ENCODE data around the gene WDR93.

Gene WDR93

GRCh38 chr15:89690276-89691218, at the start of gene WDR93, which contains the start of gene PEX11A:
Gene WDR93 (plus strand): TSS chr15:89690811. CDS start chr15:89701747, 10,936 bp downstream.
Gene PEX11A (minus strand): TSS chr15:89690754. CDS start chr15:89690632, 122 bp downstream.
- ChIA-PET CTCF (interaction anchor here (0.6 to 1.2 kb wide), 3 partner anchors 9 to 493 kb away, joined by 3 to 6 read pairs (median 4); no protein-coding TSS in a partner anchor), POLR2A (interaction anchor here (1.1 kb wide), 1 partner anchor 9 kb away, joined by 3 read pairs; no protein-coding TSS in a partner anchor)
- no peaks in the 10 kb centered on the region for H3K9me3 ChIP-seq (ENCODE audit: control insufficient read depth, insufficient read depth, low read depth, low read length)
- peak within 1 kb of the TSS; percentile 91 for H3K4me3 ChIP-seq (ENCODE audit: low read depth, low read length)
- H3K27ac ChIP-seq (ENCODE audit: extremely low read depth, low read depth, low read length): peak within 1 kb of the TSS; percentile 58; the same call in 1 of the 2 replicates
- H3K36me3 ChIP-seq (ENCODE audit: control insufficient read depth in 2 of 2, insufficient read depth in 1 of 2, low read length in 2 of 2): peaks cover 0 to 8% of the 10 kb centered on the region in 2 experiments; a peak in 2 of 3 replicates
- no peaks in the 10 kb centered on the region for H3K4me1 ChIP-seq (ENCODE audit: control insufficient read depth, insufficient read depth, low read length)
- TF ChIP-seq SCRT2 (tag by site-specific recombination; IDR thresholded peaks at IDR 0.05) (0 out of 2 replicates have a peak, but pooled peaks have one; percentile 28), GLIS1 (tag by site-specific recombination; IDR thresholded peaks at IDR 0.05) (0 out of 2 replicates have a peak, but pooled peaks have one; percentile 36), ZXDB (tag by site-specific recombination; IDR thresholded peaks at IDR 0.05) (peak; percentile 84), BCL11A (tag by site-specific recombination; IDR thresholded peaks at IDR 0.05; ENCODE audit: low read depth) (0 out of 2 replicates have a peak, but pooled peaks have one; percentile 33), SETDB1 (IDR thresholded peaks at IDR 0.05; ENCODE audit: insufficient read length, low read length) (no peak), OSR2 (tag by site-specific recombination; IDR thresholded peaks at IDR 0.05) (peak; percentile 22; the same call in 1 of the 2 replicates), HOXA7 (CRISPR knock-in tag; IDR thresholded peaks at IDR 0.05; ENCODE audit: borderline replicate concordance) (no peak), KLF17 (tag by site-specific recombination; IDR thresholded peaks at IDR 0.05) (peak; percentile 60; the same call in 1 of the 2 replicates), KLF8 (tag by site-specific recombination; IDR thresholded peaks at IDR 0.05) (peak; percentile 77), ZNF777 (tag by site-specific recombination; IDR thresholded peaks at IDR 0.05; ENCODE audit: borderline replicate concordance) (peak; percentile 96), IKZF3 (tag by site-specific recombination; IDR thresholded peaks at IDR 0.05) (peak; percentile 53), ZBTB21 (tag by site-specific recombination; IDR thresholded peaks at IDR 0.05) (no peak), ZBTB11 (tag by site-specific recombination; conservative IDR thresholded peaks at IDR 0.05; ENCODE audit: low read depth) (peak; percentile 92), ZBTB20 (tag by site-specific recombination; IDR thresholded peaks at IDR 0.05) (peak; percentile 84), BCL11B (tag by site-specific recombination; IDR thresholded peaks at IDR 0.05; ENCODE audit: low read depth) (peak; percentile 70; the same call in 1 of the 2 replicates), ZNF571 (tag by site-specific recombination; IDR thresholded peaks at IDR 0.05) (no peak), SALL2 (tag by site-specific recombination; IDR thresholded peaks at IDR 0.05; ENCODE audit: borderline replicate concordance) (no peak), ZFP69B (tag by site-specific recombination; IDR thresholded peaks at IDR 0.05) (peak; percentile 91), ZSCAN30 (tag by site-specific recombination; IDR thresholded peaks at IDR 0.05) (peak; percentile 55; the same call in 1 of the 2 replicates), WT1 (tag by site-specific recombination; IDR thresholded peaks at IDR 0.05) (peak; percentile 51), REPIN1 (tag by site-specific recombination; IDR thresholded peaks at IDR 0.05; ENCODE audit: low read depth) (0 out of 2 replicates have a peak, but pooled peaks have one; percentile 52), ZNF398 (tag by site-specific recombination; IDR thresholded peaks at IDR 0.05) (peak; percentile 46; the same call in 1 of the 2 replicates), GLI2 (tag by site-specific recombination; IDR thresholded peaks at IDR 0.05; ENCODE audit: borderline replicate concordance, low read depth) (no peak), KLF1 (tag by site-specific recombination; IDR thresholded peaks at IDR 0.05) (peak; percentile 30; the same call in 1 of the 2 replicates), ZNF501 (tag by site-specific recombination; IDR thresholded peaks at IDR 0.05) (peak; percentile 77), ZNF10 (tag by site-specific recombination; IDR thresholded peaks at IDR 0.05) (peak; percentile 65; the same call in 1 of the 2 replicates), ZNF488 (tag by site-specific recombination; IDR thresholded peaks at IDR 0.05) (no peak), ZNF561 (tag by site-specific recombination; IDR thresholded peaks at IDR 0.05; ENCODE audit: borderline replicate concordance) (0 out of 2 replicates have a peak, but pooled peaks have one; percentile 61), YY2 (tag by site-specific recombination; IDR thresholded peaks at IDR 0.05) (no peak), ZNF580 (tag by site-specific recombination; IDR thresholded peaks at IDR 0.05) (0 out of 2 replicates have a peak, but pooled peaks have one; percentile 40)
